Endothelial cell of umbilical vein (primary cell): Measurements from ENCODE around the gene PRRT4. TPM values are rescaled to one million over a fixed set of nuclear protein-coding genes. Genes with fewer than 3 reads are reported as not detected.

Experiments used
- BruUV-seq: library from RNA; stranded (reverse); fragments of 400-500 nt; replicated peaks from 2 replicates; lab custom pipeline; 2021; lab: Mats Ljungman, UMichigan
- CTCF ChIA-PET: fragments of 300-600, 350-600 bp; sonication (Branson Sonifier 250); formaldehyde crosslinking; loops from one replicate; lab custom pipeline; 2021; ENCODE audit warnings: antibody characterized with exemption, inconsistent platforms; lab: Charles Lee
- POLR2A ChIA-PET: fragments of 300-600, 350-600 bp; sonication (Branson Sonifier 250); formaldehyde crosslinking; loops from one replicate; lab custom pipeline; 2021; ENCODE audit warnings: antibody characterized with exemption, inconsistent platforms; lab: Charles Lee
- DNase-seq: peaks from one replicate; pipeline ENCODE4 v3.0.0-alpha.2; 2011; ENCODE audit warnings: low read depth, low spot score
- FAIRE-seq: peaks from 2 replicates; lab custom pipeline; 2011; peaks lifted over from hg19 to GRCh38; lab: Jason Lieb, UNC
- H2AFZ ChIP-seq: 2 replicates; pipeline ENCODE4 v1.6.0; 2012; ENCODE audit warnings: low read depth, low read length, control low read depth, inconsistent platforms
- H3K27ac ChIP-seq: 2 replicates; pipeline ENCODE4 v1.5.1; 2011; ENCODE audit warnings: low read depth, mild to moderate bottlenecking, control low read depth, low read length, moderate library complexity; ENCODE audit not compliant: insufficient read depth
- H3K27me3 ChIP-seq, 2 experiments: 2 replicates each; pipeline versions ENCODE4 v1.6.0 to v1.6.1; 2011; ENCODE audit warnings: low read length in 2 of 2, mixed read lengths in 1 of 2; ENCODE audit not compliant: control insufficient read depth in 2 of 2, insufficient read depth in 2 of 2
- H3K36me3 ChIP-seq, 2 experiments: 2 replicates in 1 of 2; 3 replicates in 1 of 2; pipeline ENCODE4 v1.5.1; 2011; ENCODE audit warnings: low read length in 2 of 2, mild to moderate bottlenecking in 1 of 2, moderate library complexity in 1 of 2; ENCODE audit not compliant: control insufficient read depth in 2 of 2, insufficient read depth in 2 of 2; ENCODE audit errors: extremely low read depth in 1 of 2
- H3K4me1 ChIP-seq: 3 replicates; pipeline ENCODE4 v1.5.1; 2011; ENCODE audit warnings: mild to moderate bottlenecking, low read length; ENCODE audit not compliant: control insufficient read depth, insufficient read depth; ENCODE audit errors: extremely low read depth
- H3K4me2 ChIP-seq: 2 replicates; pipeline ENCODE4 v1.6.1; 2011; ENCODE audit warnings: low read length, control low read depth, mixed read lengths; ENCODE audit not compliant: insufficient read depth
- H3K4me3 ChIP-seq, 3 experiments: fragments of 200-600 bp in 1 of 3; sonication (generic), shearing (Covaris generic) in 1 of 3; replicated peaks in 1 of 3; 2 replicates each; pipeline ENCODE4 v1.5.1; 2011 to 2016; ENCODE audit warnings: control low read depth in 3 of 3, low read length in 3 of 3, mild to moderate bottlenecking in 2 of 3, inconsistent platforms in 1 of 3, low read depth in 1 of 3, moderate library complexity in 1 of 3; ENCODE audit not compliant: insufficient read depth in 1 of 3
- H3K79me2 ChIP-seq: 2 replicates; pipeline ENCODE4 v1.6.0; 2012; ENCODE audit warnings: low read length, inconsistent platforms; ENCODE audit not compliant: control insufficient read depth, insufficient read depth
- H3K9ac ChIP-seq: replicated peaks from 2 replicates; pipeline ENCODE3; 2011; ENCODE audit warnings: low read length, control low read depth; ENCODE audit not compliant: insufficient read depth; ENCODE audit errors: extremely low read depth
- H3K9me1 ChIP-seq: replicated peaks from 3 replicates; pipeline ENCODE4 v1.6.0; 2011; ENCODE audit warnings: mild to moderate bottlenecking, low read length; ENCODE audit not compliant: control insufficient read depth, insufficient read depth; ENCODE audit errors: extremely low read depth
- H3K9me3 ChIP-seq: replicated peaks from 2 replicates; pipeline ENCODE4 v1.5.1; 2012; ENCODE audit warnings: low read length, inconsistent platforms; ENCODE audit not compliant: control insufficient read depth, insufficient read depth
- H4K20me1 ChIP-seq: replicated peaks from 2 replicates; pipeline ENCODE3; 2011; ENCODE audit warnings: mild to moderate bottlenecking, low read length; ENCODE audit not compliant: control insufficient read depth, insufficient read depth; ENCODE audit errors: extremely low read depth
- EZH2 ChIP-seq: IDR thresholded peaks from 2 replicates; pipeline ENCODE4 v1.6.1; 2012; ENCODE audit warnings: borderline replicate concordance, low read depth, mild to moderate bottlenecking, moderate library complexity, low read length, inconsistent platforms; ENCODE audit not compliant: severe bottlenecking
- FOS ChIP-seq: IDR thresholded peaks from 2 replicates; pipeline ENCODE4 v1.6.1; 2011; ENCODE audit warnings: mild to moderate bottlenecking, low read length, moderate library complexity, borderline replicate concordance; ENCODE audit not compliant: insufficient read depth
- GATA2 ChIP-seq: IDR thresholded peaks from 2 replicates; pipeline ENCODE4 v1.7.0; 2011; ENCODE audit warnings: low read depth, mild to moderate bottlenecking, moderate library complexity, mixed read lengths, low read length; ENCODE audit not compliant: insufficient read length, insufficient read depth
- JUN ChIP-seq: IDR thresholded peaks from 2 replicates; pipeline ENCODE4 v1.6.1; 2011; ENCODE audit warnings: borderline replicate concordance, low read depth; ENCODE audit not compliant: insufficient read length, insufficient read depth
- MYC ChIP-seq: IDR thresholded peaks from one replicate; pipeline ENCODE4 v1.6.1; 2011; ENCODE audit warnings: mild to moderate bottlenecking, low read depth, low read length
- POLR2A ChIP-seq: IDR thresholded peaks from 2 replicates; pipeline ENCODE4 v1.6.1; 2012; ENCODE audit warnings: low read depth, mild to moderate bottlenecking, control low read depth, low read length
- POLR2AphosphoS5 ChIP-seq: IDR thresholded peaks from 2 replicates; pipeline ENCODE4 v1.6.1; 2012; ENCODE audit warnings: low read depth, mild to moderate bottlenecking, control low read depth, low read length, moderate library complexity; ENCODE audit not compliant: insufficient read depth
- dilution Hi-C: fragments of 300-500 bp; cut with MboI; formaldehyde crosslinking; loops from one replicate; pipeline ENCODE4 v1.15.0; 2019; ENCODE audit warnings: low sequenced_read_pairs; ENCODE audit not compliant: extremely low pct_ligation_motif_present
- intact Hi-C: fragments of 100-400 bp; cut with micrococcal nuclease; formaldehyde crosslinking; loops from one replicate; pipeline ENCODE4 v1.10.0; 2022
- polyA plus RNA-seq, 4 experiments: library from polyadenylated mRNA; depleted of rRNA in 3 of 4; stranded (reverse) in 3 of 4; unstranded in 1 of 4; fragments of >200 nt; gene quantifications; 2 replicates each; pipeline versions ENCODE4 v1.2.1 to v1.2.3, GENCODE V29; 2011 to 2012; ENCODE audit warnings: missing spikeins in 1 of 4
- total RNA-seq: library from RNA; stranded (reverse); gene quantifications from 2 replicates; pipeline ENCODE4 v1.2.3, GENCODE V29; 2021
- TF ChIP-seq, protein P1 (sequence below): IDR thresholded peaks from 2 replicates; pipeline ENCODE4 v1.6.1; 2011; ENCODE audit not compliant: insufficient read depth, insufficient read length
- TF ChIP-seq, protein P2 (sequence below), 2 donors: IDR thresholded peaks; 1 replicate in 1 of 2; 2 replicates in 1 of 2; pipeline ENCODE4 v1.5.1; 2011; ENCODE audit warnings: low read length in 2 of 2, mild to moderate bottlenecking in 2 of 2, moderate library complexity in 2 of 2, control low read depth in 1 of 2, inconsistent platforms in 1 of 2, low read depth in 1 of 2; ENCODE audit not compliant: insufficient read depth in 1 of 2; ENCODE audit errors: extremely low read depth in 1 of 2

The PRRT4 gene
- total and polyA plus RNA-seq, 2 donors (not counting 3 experiments of a cell fraction or from before 2014, with no cell fraction given): 0.03 TPM; not detected in 1

DNA sequence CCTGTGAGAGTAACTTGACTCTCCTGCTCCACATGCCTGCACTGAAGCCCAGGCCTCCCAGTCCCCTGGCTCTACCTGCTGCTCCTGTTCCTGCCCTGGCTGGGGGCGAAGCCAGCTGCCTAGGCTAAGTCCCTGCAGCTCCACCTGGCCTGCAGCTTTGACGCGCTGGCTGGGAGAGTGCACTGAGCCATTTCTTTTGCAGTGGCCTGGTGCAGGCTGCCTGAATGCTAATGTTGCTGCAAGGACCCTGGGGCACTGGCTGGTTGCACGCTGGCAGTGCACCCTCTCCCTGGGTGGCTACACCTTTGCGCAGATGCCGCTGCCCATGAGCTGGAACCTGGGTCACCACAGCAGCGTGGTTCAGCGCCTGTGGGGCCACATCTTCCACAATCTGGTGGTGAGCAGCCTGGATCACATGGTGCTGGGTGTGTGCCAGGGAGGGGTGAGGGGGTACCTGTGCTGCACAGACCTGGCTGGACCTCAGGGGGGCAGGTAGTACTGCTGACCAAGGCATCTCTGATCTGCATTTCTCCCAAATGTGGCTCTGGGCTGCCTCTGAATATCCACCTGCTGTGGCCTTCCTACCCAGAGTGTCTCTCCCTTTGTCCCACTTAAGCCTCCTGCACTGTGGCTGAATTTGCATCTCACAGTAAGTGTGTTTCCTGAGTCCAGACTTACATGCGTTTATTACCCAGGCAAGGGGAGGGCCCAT is 28.3 kb upstream of the PRRT4 start:
- intact Hi-C loops: no loop called here
- dilution Hi-C loops: no loop called here
- Histone ChIP-seq H3K27ac (no peak overlapping the region), H3K9ac (no peak overlapping the region), H3K4me3 (no peak overlapping the region), H4K20me1 (no peaks in the 10 kb centered on the region), H3K79me2 (no peaks in the 10 kb centered on the region), H3K9me3 (no peaks in the 10 kb centered on the region), H3K9me1 (no peaks in the 10 kb centered on the region), H2AFZ (no peak overlapping the region), H3K36me3 (peaks cover 2 to 15% of the 10 kb centered on the region in 2 experiments), H3K27me3 (peaks cover 0 to 5% of the 10 kb centered on the region in 2 experiments), H3K4me2 (no peak overlapping the region), H3K4me1 (no peaks in the 10 kb centered on the region)
- ChIA-PET POLR2A (no interaction called here), CTCF (interaction anchor here (0.6 to 20.6 kb wide), 8 partner anchors 8 to 72 kb away, joined by 3 to 778 read pairs (median 6); partner anchors contain the start of gene RBM28)
- no TSS peak for BruUV-seq
- TF ChIP-seq EZH2: no peak
- TF ChIP-seq, protein P1, sequence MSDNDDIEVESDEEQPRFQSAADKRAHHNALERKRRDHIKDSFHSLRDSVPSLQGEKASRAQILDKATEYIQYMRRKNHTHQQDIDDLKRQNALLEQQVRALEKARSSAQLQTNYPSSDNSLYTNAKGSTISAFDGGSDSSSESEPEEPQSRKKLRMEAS: no peak
- no peak for TF ChIP-seq POLR2AphosphoS5
- no peak for TF ChIP-seq GATA2
- no peak for FAIRE-seq
- no peak for DNase-seq

DNA sequence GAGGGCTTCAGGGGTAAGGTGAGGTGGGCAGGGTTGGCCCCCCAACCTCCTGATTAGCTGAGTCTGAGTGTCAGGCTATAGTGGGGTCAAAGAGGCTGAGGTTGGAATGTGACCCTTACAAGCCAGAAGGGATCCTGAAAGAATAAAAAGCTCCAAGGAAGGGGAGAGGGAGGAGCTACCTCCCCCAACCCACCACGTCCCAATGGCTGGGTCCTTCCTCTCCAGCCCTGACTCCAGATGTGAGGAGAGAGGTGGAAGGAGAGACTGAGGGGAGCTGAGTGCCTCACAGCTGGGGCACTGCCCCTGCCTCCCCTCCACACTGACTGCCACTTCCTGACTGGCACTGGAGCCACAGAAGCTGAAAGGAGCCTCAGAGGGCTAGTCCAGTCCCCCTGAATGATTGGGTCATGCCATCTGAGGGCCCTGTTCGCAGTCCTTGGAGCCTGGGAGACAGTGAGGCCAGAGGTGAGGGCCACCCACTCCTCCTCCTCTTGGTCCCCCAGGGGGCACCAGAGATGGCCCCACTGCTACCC is 27.7 kb upstream of the PRRT4 start:
- POLR2A ChIA-PET: no interaction called here
- Histone ChIP-seq H2AFZ (no peak overlapping the region), H3K36me3 (peaks cover 2 to 10% of the 10 kb centered on the region in 2 experiments), H3K4me1 (no peaks in the 10 kb centered on the region), H3K4me2 (no peak overlapping the region), H3K9ac (no peak overlapping the region), H3K9me1 (no peaks in the 10 kb centered on the region), H3K79me2 (no peaks in the 10 kb centered on the region), H4K20me1 (no peaks in the 10 kb centered on the region), H3K27ac (no peak overlapping the region), H3K9me3 (no peaks in the 10 kb centered on the region), H3K27me3 (peaks cover 0 to 5% of the 10 kb centered on the region in 2 experiments), H3K4me3 (no peak overlapping the region)
- dilution Hi-C loops (no loop called here), intact Hi-C loops (no loop called here)
- no TSS peak for BruUV-seq
- no peak for FAIRE-seq
- TF ChIP-seq MYC: no peak
- TF ChIP-seq GATA2: no peak
- TF ChIP-seq JUN: no peak
- TF ChIP-seq POLR2AphosphoS5: no peak
- no peak for TF ChIP-seq POLR2A
- no peak for TF ChIP-seq EZH2
- TF ChIP-seq, protein P2, sequence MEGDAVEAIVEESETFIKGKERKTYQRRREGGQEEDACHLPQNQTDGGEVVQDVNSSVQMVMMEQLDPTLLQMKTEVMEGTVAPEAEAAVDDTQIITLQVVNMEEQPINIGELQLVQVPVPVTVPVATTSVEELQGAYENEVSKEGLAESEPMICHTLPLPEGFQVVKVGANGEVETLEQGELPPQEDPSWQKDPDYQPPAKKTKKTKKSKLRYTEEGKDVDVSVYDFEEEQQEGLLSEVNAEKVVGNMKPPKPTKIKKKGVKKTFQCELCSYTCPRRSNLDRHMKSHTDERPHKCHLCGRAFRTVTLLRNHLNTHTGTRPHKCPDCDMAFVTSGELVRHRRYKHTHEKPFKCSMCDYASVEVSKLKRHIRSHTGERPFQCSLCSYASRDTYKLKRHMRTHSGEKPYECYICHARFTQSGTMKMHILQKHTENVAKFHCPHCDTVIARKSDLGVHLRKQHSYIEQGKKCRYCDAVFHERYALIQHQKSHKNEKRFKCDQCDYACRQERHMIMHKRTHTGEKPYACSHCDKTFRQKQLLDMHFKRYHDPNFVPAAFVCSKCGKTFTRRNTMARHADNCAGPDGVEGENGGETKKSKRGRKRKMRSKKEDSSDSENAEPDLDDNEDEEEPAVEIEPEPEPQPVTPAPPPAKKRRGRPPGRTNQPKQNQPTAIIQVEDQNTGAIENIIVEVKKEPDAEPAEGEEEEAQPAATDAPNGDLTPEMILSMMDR (IDR thresholded peaks at IDR 0.05; ENCODE audit: extremely low read depth in 1 of 2, insufficient read depth in 1 of 2, low read depth in 1 of 2, low read length in 2 of 2): no peak
- TF ChIP-seq FOS: no peak
- TF ChIP-seq, protein P1: no peak
- DNase-seq: no peak
- CTCF ChIA-PET: interaction anchor here (0.6 to 20.6 kb wide), 7 partner anchors 9 to 72 kb away, joined by 3 to 778 read pairs (median 4); partner anchors contain the start of gene RBM28
